OCI-LY7 (cell line): ENCODE measurements around the gene AGXT2.

Experiments used
- CTCF ChIP-seq: fragments of 200-600 bp; sonication (generic); conservative IDR thresholded peaks from 2 replicates; pipeline ENCODE4 v1.5.1; 2014; ENCODE audit warnings: mild to moderate bottlenecking, antibody characterized with exemption, low read length, moderate library complexity, mixed read lengths
- EZH2phosphoT487 ChIP-seq: fragments of 200-600 bp; sonication (generic); IDR thresholded peaks from 2 replicates; pipeline ENCODE4 v1.6.1; 2018; ENCODE audit warnings: low read depth, borderline replicate concordance, mild to moderate bottlenecking, mixed run types, antibody characterized with exemption, low read length, moderate library complexity, mixed read lengths

DNA sequence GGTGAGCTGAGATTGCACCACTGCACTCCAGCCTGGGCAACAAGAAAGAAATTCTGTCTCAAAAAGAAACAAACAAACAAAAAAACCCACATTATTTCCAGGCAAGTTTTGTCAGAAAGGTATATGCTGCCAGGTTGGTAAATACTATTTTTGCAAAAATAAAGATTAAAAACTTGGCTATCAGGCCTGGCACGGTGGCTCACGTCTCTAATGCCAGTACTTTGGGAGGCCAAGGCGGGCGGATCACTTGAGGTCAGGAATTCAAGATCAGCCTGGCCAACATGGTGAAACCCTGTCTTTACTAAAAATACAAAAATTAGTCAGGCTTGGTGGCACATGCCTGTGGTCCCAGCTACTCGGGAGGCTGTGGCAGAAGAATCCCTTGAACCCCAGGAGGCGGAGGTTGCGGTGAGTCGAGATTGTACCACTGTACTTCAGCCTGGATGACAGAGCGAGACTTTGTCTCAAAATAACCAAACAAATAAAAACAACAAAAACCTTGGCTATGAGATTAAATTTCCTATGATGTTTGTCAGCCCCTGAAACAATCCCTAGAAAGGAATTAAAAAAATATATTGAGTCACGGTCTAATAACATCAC is 22.7 kb downstream of the AGXT2 start:
- no peak for TF ChIP-seq CTCF
- no peak for TF ChIP-seq EZH2phosphoT487
